Measurements from ENCODE around the gene C10orf90.

The C10orf90 gene

DNA sequence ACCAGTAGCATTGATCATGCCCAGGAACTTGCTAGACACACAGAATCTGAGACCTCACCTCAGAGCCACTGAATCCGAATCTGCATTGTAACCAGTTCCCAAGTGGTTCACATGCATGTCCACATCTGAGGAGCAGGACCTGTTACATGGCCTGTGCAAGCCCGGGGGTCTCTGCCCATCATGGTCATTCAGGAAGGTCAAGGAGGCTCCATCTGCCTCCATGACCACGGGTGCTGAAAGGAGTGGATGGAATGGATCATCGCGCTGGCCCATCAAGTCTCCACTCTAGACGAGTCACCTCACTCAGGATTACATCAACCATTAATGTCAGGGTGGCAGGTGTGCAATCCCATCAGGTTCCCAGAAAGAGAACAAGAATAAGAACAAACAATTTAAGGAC, 196.5 kb downstream of the C10orf90 start:
- H3K4me3 ChIP-seq (ENCODE audit: low read depth, low read length): no peak overlapping the region
- no peak for TF ChIP-seq CTCF (IDR thresholded peaks at IDR 0.05; ENCODE audit: borderline replicate concordance, insufficient read depth, low read depth, low read length)

DNA sequence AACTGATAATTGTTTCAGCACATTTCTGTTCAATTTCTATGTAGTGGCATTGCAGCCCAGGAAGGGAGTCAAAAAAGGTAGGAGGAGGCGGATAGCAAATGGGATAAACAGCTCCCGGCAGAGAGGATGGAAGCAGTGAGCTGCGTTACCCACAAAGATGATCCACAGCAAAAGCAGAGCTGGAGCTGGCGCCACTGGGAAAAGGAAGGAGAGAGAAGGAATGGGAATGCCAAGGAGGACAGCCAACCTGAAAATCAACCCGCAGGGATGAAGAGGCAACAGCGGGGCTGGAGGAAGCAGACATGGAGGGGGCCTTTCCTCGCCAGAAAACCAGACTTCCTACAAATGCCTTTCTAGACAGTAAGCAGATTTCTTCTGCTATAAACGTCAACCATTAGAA, 199.5 kb downstream of the C10orf90 start:
- no peak for TF ChIP-seq CTCF (IDR thresholded peaks at IDR 0.05; ENCODE audit: borderline replicate concordance, insufficient read depth, low read depth, low read length)
- H3K4me3 ChIP-seq (ENCODE audit: low read depth, low read length): no peak overlapping the region

DNA sequence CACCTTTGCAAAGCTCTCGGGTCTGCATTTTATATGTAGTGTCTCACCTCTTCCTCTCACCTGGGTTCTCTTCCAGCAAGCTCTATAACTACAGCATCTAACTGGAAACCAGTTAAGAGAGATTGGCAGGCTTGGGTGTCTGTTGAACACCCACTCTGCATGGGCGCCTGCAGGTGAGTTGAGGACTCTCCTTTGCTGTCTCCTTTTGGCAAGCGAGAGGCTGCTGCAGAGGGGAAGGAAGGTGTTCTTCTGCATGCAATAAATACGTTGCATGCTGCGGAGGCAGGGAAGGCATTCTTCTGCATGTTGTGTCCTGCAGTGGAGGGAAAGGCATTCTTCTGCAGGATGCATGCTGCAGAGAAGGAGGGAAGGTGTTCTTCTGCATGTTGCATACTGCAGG, 200.8 kb downstream of the C10orf90 start:
- no peak overlapping the region for H3K4me3 ChIP-seq (ENCODE audit: low read depth, low read length)
- TF ChIP-seq CTCF (IDR thresholded peaks at IDR 0.05; ENCODE audit: borderline replicate concordance, insufficient read depth, low read depth, low read length): no peak

DNA sequence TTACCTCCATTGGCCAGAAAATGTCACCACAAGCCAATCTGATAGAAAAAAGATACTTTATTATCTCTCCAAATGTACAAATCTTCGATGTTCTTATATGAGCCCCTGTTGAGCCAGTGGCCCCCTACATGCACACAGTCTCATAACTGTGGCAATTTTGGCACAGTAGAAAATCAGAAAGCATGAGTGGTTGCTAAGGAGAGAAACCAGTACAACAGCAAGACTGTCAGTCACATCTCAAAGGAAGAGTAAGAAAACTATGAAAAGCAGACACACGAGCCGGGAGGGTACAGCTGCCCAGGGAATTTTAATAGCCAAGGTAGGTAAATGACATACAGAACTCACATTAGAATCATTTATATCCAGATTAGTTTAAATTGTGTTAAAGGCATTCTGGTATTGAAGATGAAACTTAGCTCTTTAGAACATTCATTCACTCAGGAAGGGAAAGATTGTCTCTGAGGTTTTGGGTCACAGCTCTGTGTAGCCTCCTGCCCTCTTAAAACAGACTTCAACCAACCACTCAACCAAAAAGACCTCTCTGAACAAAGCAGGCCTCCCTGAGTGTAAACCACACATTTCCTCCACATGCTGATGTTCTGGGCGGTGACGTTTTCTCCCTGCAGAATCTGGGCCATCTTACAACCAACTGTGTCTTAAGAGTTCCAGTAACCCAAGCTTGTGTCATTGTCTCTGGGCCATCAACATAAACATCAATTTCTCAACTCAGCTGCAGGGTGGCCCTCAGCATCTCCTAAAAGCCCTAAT, 201.4 kb downstream of the C10orf90 start:
- no peak for TF ChIP-seq CTCF (IDR thresholded peaks at IDR 0.05; ENCODE audit: borderline replicate concordance, insufficient read depth, low read depth, low read length)
- no peak overlapping the region for H3K4me3 ChIP-seq (ENCODE audit: low read depth, low read length)

- TF ChIP-seq CTCF (IDR thresholded peaks at IDR 0.05; ENCODE audit: borderline replicate concordance, insufficient read depth, low read depth, low read length): no peak
- H3K4me3 ChIP-seq (ENCODE audit: low read depth, low read length): no peak overlapping the region
Observed at GRCh38 chr10:126468467-126468866, 202.0 kb downstream of the C10orf90 start.

GRCh38 chr10:126465771-126466170, 204.7 kb downstream of the C10orf90 start:
- no peak for TF ChIP-seq CTCF (IDR thresholded peaks at IDR 0.05; ENCODE audit: borderline replicate concordance, insufficient read depth, low read depth, low read length)
- H3K4me3 ChIP-seq (ENCODE audit: low read depth, low read length): no peak overlapping the region

- no peak for TF ChIP-seq CTCF (IDR thresholded peaks at IDR 0.05; ENCODE audit: borderline replicate concordance, insufficient read depth, low read depth, low read length)
- H3K4me3 ChIP-seq (ENCODE audit: low read depth, low read length): no peak overlapping the region
Observed at GRCh38 chr10:126463286-126463685, 207.2 kb downstream of the C10orf90 start.

Data from GM12875 (cell line).